EH (cell line): Measurements from ENCODE around the gene ALOX15B.

ENCODE experiments used
- DNase-seq: peaks from one replicate; pipeline ENCODE4 v3.0.0-alpha.2; 2015; ENCODE audit warnings: low read depth

ALOX15B gene

DNA sequence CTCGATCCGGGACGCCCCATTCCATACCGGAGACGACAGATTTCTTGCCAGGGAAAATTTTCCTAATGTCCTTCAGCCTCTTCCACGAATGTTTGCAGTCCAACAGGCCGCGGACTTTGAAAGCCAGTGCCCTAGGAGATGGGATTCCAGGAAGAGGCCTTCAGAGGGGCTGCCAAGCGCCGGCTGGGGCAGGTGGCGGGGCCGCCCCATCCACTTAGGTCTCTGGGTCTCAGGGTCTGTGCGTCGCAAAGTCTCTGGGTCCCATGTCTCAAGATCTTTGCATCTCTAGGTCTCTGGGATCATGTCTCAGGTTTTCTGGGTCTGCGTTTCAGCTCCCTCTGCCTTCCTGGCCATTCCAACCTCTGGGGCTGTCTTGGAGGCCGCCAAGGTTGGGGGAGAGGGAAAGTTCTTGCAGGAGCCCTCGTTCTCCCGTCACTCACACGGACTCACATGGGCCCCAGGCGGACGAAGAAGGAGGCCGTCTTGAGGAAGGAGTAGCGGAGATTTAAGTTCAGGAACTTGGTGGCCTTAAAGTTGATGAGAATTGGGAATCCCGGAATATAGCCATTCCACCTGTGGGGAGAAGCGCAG is 41.4 kb downstream of the ALOX15B start:
- DNase-seq, result no peak

- no peak for DNase-seq
Measured at GRCh38 chr17:8080799-8081219, 42.0 kb downstream of the ALOX15B start.

- DNase-seq, result no peak
Measured at GRCh38 chr17:8081876-8082275, 43.0 kb downstream of the ALOX15B start.

- no peak for DNase-seq
Measured at GRCh38 chr17:8082292-8082691, 43.4 kb downstream of the ALOX15B start.

GRCh38 chr17:8084250-8084649 is 45.4 kb downstream of the ALOX15B start:
- no peak for DNase-seq

- DNase-seq, result no peak
Measured at GRCh38 chr17:8087075-8087951, 48.5 kb downstream of the ALOX15B start, which contains the start of gene ALOX12B. Gene ALOX12B (minus strand): TSS chr17:8087716. CDS start chr17:8087442, 274 bp downstream.

DNA sequence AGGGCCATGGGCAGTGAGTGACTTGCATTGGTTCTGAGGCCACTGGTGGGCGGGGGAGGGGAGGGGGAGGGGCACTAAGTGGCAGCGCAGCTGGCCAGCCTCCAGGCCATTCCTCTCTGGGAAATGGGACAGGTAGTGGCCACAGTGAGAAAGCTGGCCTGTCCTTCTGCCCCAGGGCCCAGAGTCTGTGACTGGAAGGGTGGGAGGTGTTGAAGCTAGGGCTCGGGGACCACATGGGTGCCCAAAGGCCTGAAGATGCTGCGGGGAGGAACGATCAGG is 49.0 kb downstream of the ALOX15B start:
- DNase-seq, result no peak

DNA sequence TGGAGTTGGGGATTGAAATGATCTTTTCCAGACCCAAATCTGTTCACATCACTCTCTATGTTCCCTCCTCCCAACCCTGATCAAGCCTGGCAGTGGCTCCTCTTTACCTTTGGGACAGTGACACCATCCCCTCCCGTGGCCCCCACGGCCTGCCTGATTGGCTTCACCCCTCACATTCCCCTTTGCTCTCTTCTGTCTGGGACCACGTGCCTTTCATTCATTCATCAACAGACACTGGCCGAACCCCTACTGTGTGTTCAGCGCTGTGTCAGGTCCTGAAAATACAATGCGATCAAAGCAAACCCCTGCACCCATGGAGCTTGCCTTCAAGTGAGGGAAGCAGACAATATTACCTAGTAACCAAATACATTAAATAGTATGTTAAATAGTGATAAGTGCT is 50.9 kb downstream of the ALOX15B start:
- DNase-seq, result no peak

GRCh38 chr17:8091033-8091687 is 52.3 kb downstream of the ALOX15B start:
- DNase-seq, result no peak

DNA sequence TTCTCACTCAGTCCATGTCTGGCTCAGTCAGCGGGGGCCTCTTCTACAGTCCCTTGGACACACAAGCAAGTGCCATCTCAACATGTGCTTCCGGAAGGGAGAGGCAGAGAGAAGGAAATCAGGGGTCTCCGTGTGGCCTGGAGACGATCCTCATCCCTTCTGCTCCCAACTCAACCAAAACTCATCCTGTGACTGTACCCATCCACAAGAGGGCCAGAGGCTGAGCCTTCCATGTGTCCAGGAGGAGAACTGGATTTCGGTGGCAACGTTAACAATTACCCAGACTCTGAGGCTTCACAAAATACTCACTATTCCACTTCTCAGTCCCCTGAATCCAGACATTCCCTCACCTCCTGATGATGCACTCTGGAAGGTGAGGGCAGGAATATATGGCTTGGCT is 56.5 kb downstream of the ALOX15B start:
- DNase-seq, result no peak

DNA sequence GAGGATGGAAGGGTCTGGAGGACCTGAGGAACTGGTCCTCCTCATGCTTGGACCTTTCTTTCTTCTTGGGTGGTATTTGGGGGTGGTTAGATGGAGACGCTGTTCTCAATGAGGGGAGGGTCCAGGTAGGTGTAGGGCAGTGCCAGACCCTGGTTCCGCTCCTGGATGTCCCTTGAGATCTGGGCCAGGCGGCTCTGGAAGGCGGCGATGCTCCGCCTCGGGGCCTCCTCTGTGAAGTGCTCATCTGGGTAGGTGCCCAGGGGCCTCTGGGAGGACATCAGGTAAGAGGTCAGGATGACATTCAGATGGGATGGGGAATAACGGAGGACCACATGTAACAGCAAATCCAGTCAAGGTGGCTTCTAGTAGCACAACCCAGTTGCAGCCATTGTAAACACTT is 57.7 kb downstream of the ALOX15B start:
- DNase-seq, result no peak
